Measurements from ENCODE around the gene ERGIC3.

ERGIC3 gene

GRCh38 chr20:35560541-35560940, 18.7 kb downstream of the ERGIC3 start:
- no peak for DNase-seq (ENCODE audit: low read depth in 3 of 3, low spot score in 1 of 3)

GRCh38 chr20:35561268-35561667, 19.4 kb downstream of the ERGIC3 start:
- DNase-seq (ENCODE audit: low read depth in 3 of 3, low spot score in 1 of 3) = no peak

GRCh38 chr20:35561671-35562070, 19.8 kb downstream of the ERGIC3 start:
- no peak for DNase-seq (ENCODE audit: low read depth in 3 of 3, low spot score in 1 of 3)

- DNase-seq (ENCODE audit: low read depth in 3 of 3, low spot score in 1 of 3) = no peak
Measured at GRCh38 chr20:35562541-35563110, 20.7 kb downstream of the ERGIC3 start.

GRCh38 chr20:35563834-35564233, 22.0 kb downstream of the ERGIC3 start:
- DNase-seq (ENCODE audit: low read depth in 3 of 3, low spot score in 1 of 3) = no peak

GRCh38 chr20:35564905-35565304, 23.0 kb downstream of the ERGIC3 start:
- DNase-seq (ENCODE audit: low read depth in 3 of 3, low spot score in 1 of 3) = no peak

- DNase-seq (ENCODE audit: low read depth in 3 of 3, low spot score in 1 of 3) = no peak
Measured at GRCh38 chr20:35568645-35569044, 26.8 kb downstream of the ERGIC3 start.

- no peak for DNase-seq (ENCODE audit: low read depth in 3 of 3, low spot score in 1 of 3)
Measured at GRCh38 chr20:35571555-35571954, 29.7 kb downstream of the ERGIC3 start.

- no peak for DNase-seq (ENCODE audit: low read depth in 3 of 3, low spot score in 1 of 3)
Measured at GRCh38 chr20:35572838-35573237, 31.0 kb downstream of the ERGIC3 start.

GRCh38 chr20:35575958-35576357, 34.1 kb downstream of the ERGIC3 start:
- no peak for DNase-seq (ENCODE audit: low read depth in 3 of 3, low spot score in 1 of 3)

- DNase-seq (ENCODE audit: low read depth in 3 of 3, low spot score in 1 of 3) = no peak
Measured at GRCh38 chr20:35576816-35577215, 34.9 kb downstream of the ERGIC3 start.

- no peak for DNase-seq (ENCODE audit: low read depth in 3 of 3, low spot score in 1 of 3)
Measured at GRCh38 chr20:35578469-35578868, 36.6 kb downstream of the ERGIC3 start.

- no peak for DNase-seq (ENCODE audit: low read depth in 3 of 3, low spot score in 1 of 3)
Measured at GRCh38 chr20:35579196-35579595, 37.3 kb downstream of the ERGIC3 start.

GRCh38 chr20:35582131-35582530, 40.3 kb downstream of the ERGIC3 start:
- DNase-seq (ENCODE audit: low read depth in 3 of 3, low spot score in 1 of 3) = no peak

- no peak for DNase-seq (ENCODE audit: low read depth in 3 of 3, low spot score in 1 of 3)
Measured at GRCh38 chr20:35582741-35583404, 41.0 kb downstream of the ERGIC3 start.

- DNase-seq (ENCODE audit: low read depth in 3 of 3, low spot score in 1 of 3) = no peak
Measured at GRCh38 chr20:35583636-35584560, 42.0 kb downstream of the ERGIC3 start.

- no peak for DNase-seq (ENCODE audit: low read depth in 3 of 3, low spot score in 1 of 3)
Measured at GRCh38 chr20:35586751-35587425, 45.0 kb downstream of the ERGIC3 start.

- no peak for DNase-seq (ENCODE audit: low read depth in 3 of 3, low spot score in 1 of 3)
Measured at GRCh38 chr20:35587436-35587835, 45.6 kb downstream of the ERGIC3 start.

- DNase-seq (ENCODE audit: low read depth in 3 of 3, low spot score in 1 of 3) = no peak
Measured at GRCh38 chr20:35588397-35588796, 46.5 kb downstream of the ERGIC3 start.

GRCh38 chr20:35592339-35592974, 50.6 kb downstream of the ERGIC3 start:
- no peak for DNase-seq (ENCODE audit: low read depth in 3 of 3, low spot score in 1 of 3)

- no peak for DNase-seq (ENCODE audit: low read depth in 3 of 3, low spot score in 1 of 3)
Measured at GRCh38 chr20:35595456-35595855, 53.6 kb downstream of the ERGIC3 start.
